Measurements from ENCODE around the gene POLA1.

POLA1 gene

GRCh38 chrX:24988314-24988713, 294.6 kb downstream of the POLA1 start:
- no peak for DNase-seq

GRCh38 chrX:24990535-24990934, 296.8 kb downstream of the POLA1 start:
- no peak for DNase-seq

GRCh38 chrX:24993879-24994278, 300.2 kb downstream of the POLA1 start:
- no peak for DNase-seq

GRCh38 chrX:24996096-24996709, 302.5 kb downstream of the POLA1 start:
- DNase-seq = no peak

- DNase-seq = no peak
Observed at GRCh38 chrX:24999511-24999910, 305.8 kb downstream of the POLA1 start.

- no peak for DNase-seq
Observed at GRCh38 chrX:25001808-25002660, 308.3 kb downstream of the POLA1 start.

- no peak for DNase-seq
Observed at GRCh38 chrX:25002661-25003020, 308.9 kb downstream of the POLA1 start.

GRCh38 chrX:25003066-25003849, 309.5 kb downstream of the POLA1 start:
- no peak for DNase-seq

GRCh38 chrX:25004040-25004439, 310.3 kb downstream of the POLA1 start:
- DNase-seq = no peak

- DNase-seq = no peak
Observed at GRCh38 chrX:25004485-25005032, 310.8 kb downstream of the POLA1 start.

GRCh38 chrX:25005034-25005381, 311.3 kb downstream of the POLA1 start:
- DNase-seq = no peak

- DNase-seq = no peak
Observed at GRCh38 chrX:25005382-25006185, 311.9 kb downstream of the POLA1 start.

- DNase-seq = no peak
Observed at GRCh38 chrX:25006586-25007058, 312.9 kb downstream of the POLA1 start.

GRCh38 chrX:25007059-25008053, 313.6 kb downstream of the POLA1 start:
- DNase-seq = no peak

- no peak for DNase-seq
Observed at GRCh38 chrX:25009407-25009806, 315.7 kb downstream of the POLA1 start.

- no peak for DNase-seq
Observed at GRCh38 chrX:25010784-25011588, 317.3 kb downstream of the POLA1 start.

GRCh38 chrX:25011589-25012432, 318.1 kb downstream of the POLA1 start:
- DNase-seq = no peak

GRCh38 chrX:25012433-25012735, 318.7 kb downstream of the POLA1 start:
- no peak for DNase-seq

GRCh38 chrX:25012793-25013631, 319.3 kb downstream of the POLA1 start:
- no peak for DNase-seq
